PC-3 (cell line): ENCODE measurements around the gene PLAAT3.

Source experiments
- EZH2 ChIP-seq: fragments of 300-600 bp; sonication (generic); IDR thresholded peaks from one replicate; pipeline ENCODE4 v1.6.1; 2017; ENCODE audit warnings: antibody characterized with exemption, mild to moderate bottlenecking, low read length; ENCODE audit not compliant: unreplicated experiment
- TF ChIP-seq, protein P1 (sequence below): fragments of 300-600 bp; sonication (generic); conservative IDR thresholded peaks from 2 replicates; pipeline ENCODE4 v1.5.1; 2017; ENCODE audit warnings: antibody characterized with exemption, low read depth, mild to moderate bottlenecking, low read length

DNA sequence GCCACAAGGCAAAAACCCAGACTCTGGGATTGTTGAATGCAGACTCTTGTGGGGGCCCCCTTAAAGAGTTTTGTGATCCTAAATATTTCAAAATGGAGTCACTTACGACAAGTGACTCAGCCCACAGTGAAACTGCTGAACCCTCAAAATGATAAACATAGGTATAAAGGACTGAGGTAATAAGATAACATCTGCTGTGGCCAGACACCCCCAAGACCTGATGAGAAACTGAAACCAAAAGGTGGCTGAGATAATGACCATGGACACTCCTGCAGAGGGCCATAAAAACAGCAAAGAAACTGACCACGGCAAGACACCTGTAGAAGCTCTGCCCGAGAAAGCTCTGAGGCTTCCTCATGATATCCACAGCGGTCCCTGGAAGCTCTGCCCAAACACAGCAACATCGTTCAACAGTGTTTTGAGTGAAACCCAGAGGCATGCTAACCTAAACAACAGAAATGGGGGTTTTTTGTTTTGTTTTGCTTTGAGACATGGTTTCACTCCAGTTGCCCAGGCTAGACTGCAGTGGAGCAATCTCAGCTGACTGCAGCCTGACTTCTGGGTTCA lies 79.3 kb downstream of the PLAAT3 start:
- TF ChIP-seq, protein P1, sequence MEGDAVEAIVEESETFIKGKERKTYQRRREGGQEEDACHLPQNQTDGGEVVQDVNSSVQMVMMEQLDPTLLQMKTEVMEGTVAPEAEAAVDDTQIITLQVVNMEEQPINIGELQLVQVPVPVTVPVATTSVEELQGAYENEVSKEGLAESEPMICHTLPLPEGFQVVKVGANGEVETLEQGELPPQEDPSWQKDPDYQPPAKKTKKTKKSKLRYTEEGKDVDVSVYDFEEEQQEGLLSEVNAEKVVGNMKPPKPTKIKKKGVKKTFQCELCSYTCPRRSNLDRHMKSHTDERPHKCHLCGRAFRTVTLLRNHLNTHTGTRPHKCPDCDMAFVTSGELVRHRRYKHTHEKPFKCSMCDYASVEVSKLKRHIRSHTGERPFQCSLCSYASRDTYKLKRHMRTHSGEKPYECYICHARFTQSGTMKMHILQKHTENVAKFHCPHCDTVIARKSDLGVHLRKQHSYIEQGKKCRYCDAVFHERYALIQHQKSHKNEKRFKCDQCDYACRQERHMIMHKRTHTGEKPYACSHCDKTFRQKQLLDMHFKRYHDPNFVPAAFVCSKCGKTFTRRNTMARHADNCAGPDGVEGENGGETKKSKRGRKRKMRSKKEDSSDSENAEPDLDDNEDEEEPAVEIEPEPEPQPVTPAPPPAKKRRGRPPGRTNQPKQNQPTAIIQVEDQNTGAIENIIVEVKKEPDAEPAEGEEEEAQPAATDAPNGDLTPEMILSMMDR: no peak
- no peak for TF ChIP-seq EZH2
